Ovary (tissue), 9 donors: ENCODE measurements around the gene GALK1. TPM values are rescaled to one million over a fixed set of nuclear protein-coding genes. Genes with fewer than 3 reads are reported as not detected.

Experiments
- DNase-seq, 5 donors: peaks; one replicate each; pipeline ENCODE4 v3.0.0-alpha.2; 2019 to 2020
- H3K27ac ChIP-seq, 2 donors: fragments of 200-600 bp; one replicate each; pipeline versions ENCODE4 v1.5.1 to v1.8.0; 2019 to 2022
- H3K27me3 ChIP-seq: fragments of 200-600 bp; one replicate; pipeline ENCODE4 v1.8.0; 2022
- H3K36me3 ChIP-seq: fragments of 200-600 bp; sonication (generic); one replicate; pipeline ENCODE4 v1.5.1; 2019
- H3K4me1 ChIP-seq: one replicate; pipeline ENCODE4 v1.8.1; 2013; ENCODE audit warnings: mild to moderate bottlenecking, moderate library complexity; ENCODE audit not compliant: insufficient read depth
- H3K4me3 ChIP-seq: fragments of 200-600 bp; sonication (generic); one replicate; pipeline ENCODE4 v1.5.1; 2017
- H3K9me3 ChIP-seq, 2 donors: fragments of 200-600 bp in 1 of 2; sonication (generic) in 1 of 2; one replicate each; pipeline versions ENCODE4 v1.5.1 to v1.8.1; 2013 to 2019; ENCODE audit warnings: mild to moderate bottlenecking in 1 of 2, moderate library complexity in 1 of 2
- EP300 ChIP-seq: sonication (generic); formaldehyde crosslinking; IDR thresholded peaks from one replicate; pipeline ENCODE4 v1.6.1; 2017; ENCODE audit warnings: antibody characterized with exemption
- POLR2A ChIP-seq: fragments of 450-650 bp; IDR thresholded peaks from one replicate; pipeline ENCODE4 v1.6.1; 2017; ENCODE audit warnings: antibody characterized with exemption, mild to moderate bottlenecking, moderate library complexity
- WGBS, 3 donors: extraction: QIAGEN DNeasy Blood & Tissue Kit in 1 of 3; methylation state at CpG; one replicate each; pipeline versions ENCODE4 v1.1.5 to v1.1.7; 2013 to 2017; 5-methylcytosine and 5-hydroxymethylcytosine counted together
- intact Hi-C, 4 donors: fragments of 100-400 bp; cut with DNase I; formaldehyde crosslinking; loops; one replicate each; pipeline versions ENCODE4 v1.11.0 to v1.15.1; 2022 to 2023
- polyA plus RNA-seq, 2 donors: library from polyadenylated mRNA; stranded (reverse); fragments of 200-250 nt in 1 of 2; fragments of 350-450 nt in 1 of 2; fragmentation: Illumina TruSeq in 1 of 2; extraction: RNeasy Lipid Tissue Mini Kit (QIAGEN cat#74804) in 1 of 2; gene quantifications; one replicate each; pipeline ENCODE4 v1.2.3, GENCODE V29; 2013 to 2014
- total RNA-seq, 7 donors: library from RNA; depleted of rRNA in 2 of 7; stranded (reverse); fragments of >200 nt in 2 of 7; fragmentation: NEBNext Ultra II Directional in 3 of 7; extraction: Animal tissue kit (Norgen Biotek cat#: 25700) in 3 of 7; gene quantifications; one replicate each; pipeline versions ENCODE4 v1.1.0 to v1.2.4, GENCODE V29; 2016 to 2023
- TF ChIP-seq, protein P1 (sequence below), 3 donors: fragments of 450-650 bp in 2 of 3; fragments of 200-600 bp in 1 of 3; IDR thresholded peaks; one replicate each; pipeline versions ENCODE4 v1.5.1 to v1.8.0; 2016 to 2022; ENCODE audit warnings: antibody characterized with exemption in 3 of 3, mild to moderate bottlenecking in 1 of 3
- donor health status: DM: no; HTN: no; CAD: no; lungs with moderate emphysema.
- donor health status: DM: no; HTN: no; CAD: no.
- donor health status: Bipolar disorder and iron deficiency.
- donor health status: DM: yes; HTN: yes; CAD: no.
- donor health status: DM: no; HTN: no; CAD: no.
- donor health status: DM: yes; HTN: yes; CAD: no.

GALK1 gene
- total and polyA plus RNA-seq, 9 donors, result 0.33 to 35.1 (median 27.5) TPM

DNA sequence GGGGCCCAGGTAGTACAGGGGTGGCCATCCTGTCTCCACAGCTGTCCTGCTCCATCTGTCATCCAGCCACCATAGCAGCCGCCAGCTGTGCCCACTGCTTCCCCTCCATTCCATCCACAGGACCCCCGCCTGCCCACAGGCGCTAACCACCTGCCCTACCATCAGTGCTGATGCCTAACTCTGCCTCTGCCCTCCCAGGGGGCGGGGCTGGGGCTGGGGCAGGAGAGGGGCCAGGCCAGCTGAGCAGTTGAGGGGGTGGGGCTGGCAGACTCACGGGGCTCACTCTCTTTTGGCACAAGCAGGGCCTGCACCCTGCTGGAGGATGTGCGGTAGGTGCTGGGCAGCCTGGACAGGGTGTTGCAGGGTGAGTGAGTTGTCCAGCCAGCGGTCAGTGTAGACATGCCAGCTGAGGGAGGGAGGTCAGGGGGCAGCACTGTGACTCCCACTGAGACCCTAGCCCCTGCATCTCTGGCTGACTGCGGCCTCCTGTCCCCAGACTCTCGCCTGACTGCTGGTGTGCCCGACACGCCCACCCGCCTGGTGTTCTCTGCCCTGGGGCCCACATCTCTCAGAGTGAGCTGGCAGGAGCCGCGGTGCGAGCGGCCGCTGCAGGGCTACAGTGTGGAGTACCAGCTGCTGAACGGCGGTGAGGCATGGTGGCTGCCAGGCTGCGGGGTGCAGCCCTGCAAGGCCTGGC is 9.6 kb downstream of the GALK1 start:
- TF ChIP-seq POLR2A, result no peak
- TF ChIP-seq, protein P1, sequence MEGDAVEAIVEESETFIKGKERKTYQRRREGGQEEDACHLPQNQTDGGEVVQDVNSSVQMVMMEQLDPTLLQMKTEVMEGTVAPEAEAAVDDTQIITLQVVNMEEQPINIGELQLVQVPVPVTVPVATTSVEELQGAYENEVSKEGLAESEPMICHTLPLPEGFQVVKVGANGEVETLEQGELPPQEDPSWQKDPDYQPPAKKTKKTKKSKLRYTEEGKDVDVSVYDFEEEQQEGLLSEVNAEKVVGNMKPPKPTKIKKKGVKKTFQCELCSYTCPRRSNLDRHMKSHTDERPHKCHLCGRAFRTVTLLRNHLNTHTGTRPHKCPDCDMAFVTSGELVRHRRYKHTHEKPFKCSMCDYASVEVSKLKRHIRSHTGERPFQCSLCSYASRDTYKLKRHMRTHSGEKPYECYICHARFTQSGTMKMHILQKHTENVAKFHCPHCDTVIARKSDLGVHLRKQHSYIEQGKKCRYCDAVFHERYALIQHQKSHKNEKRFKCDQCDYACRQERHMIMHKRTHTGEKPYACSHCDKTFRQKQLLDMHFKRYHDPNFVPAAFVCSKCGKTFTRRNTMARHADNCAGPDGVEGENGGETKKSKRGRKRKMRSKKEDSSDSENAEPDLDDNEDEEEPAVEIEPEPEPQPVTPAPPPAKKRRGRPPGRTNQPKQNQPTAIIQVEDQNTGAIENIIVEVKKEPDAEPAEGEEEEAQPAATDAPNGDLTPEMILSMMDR (IDR thresholded peaks at IDR 0.05), result no peak
- TF ChIP-seq EP300, result no peak
- Histone ChIP-seq H3K36me3 (no peaks in the 10 kb centered on the region), H3K27me3 (no peaks in the 10 kb centered on the region), H3K27ac (no peak overlapping the region), H3K4me3 (no peak overlapping the region), H3K4me1 (peaks cover 3% of the 10 kb centered on the region), H3K9me3 (no peaks in the 10 kb centered on the region)
- WGBS, 3 donors, result 78 to 83% (median 82%) methylated on average over 20 of the region's 20 CpGs
- intact Hi-C loops, result no loop called here
- peak in 1 of 5 donors; percentile 36 for DNase-seq

DNA sequence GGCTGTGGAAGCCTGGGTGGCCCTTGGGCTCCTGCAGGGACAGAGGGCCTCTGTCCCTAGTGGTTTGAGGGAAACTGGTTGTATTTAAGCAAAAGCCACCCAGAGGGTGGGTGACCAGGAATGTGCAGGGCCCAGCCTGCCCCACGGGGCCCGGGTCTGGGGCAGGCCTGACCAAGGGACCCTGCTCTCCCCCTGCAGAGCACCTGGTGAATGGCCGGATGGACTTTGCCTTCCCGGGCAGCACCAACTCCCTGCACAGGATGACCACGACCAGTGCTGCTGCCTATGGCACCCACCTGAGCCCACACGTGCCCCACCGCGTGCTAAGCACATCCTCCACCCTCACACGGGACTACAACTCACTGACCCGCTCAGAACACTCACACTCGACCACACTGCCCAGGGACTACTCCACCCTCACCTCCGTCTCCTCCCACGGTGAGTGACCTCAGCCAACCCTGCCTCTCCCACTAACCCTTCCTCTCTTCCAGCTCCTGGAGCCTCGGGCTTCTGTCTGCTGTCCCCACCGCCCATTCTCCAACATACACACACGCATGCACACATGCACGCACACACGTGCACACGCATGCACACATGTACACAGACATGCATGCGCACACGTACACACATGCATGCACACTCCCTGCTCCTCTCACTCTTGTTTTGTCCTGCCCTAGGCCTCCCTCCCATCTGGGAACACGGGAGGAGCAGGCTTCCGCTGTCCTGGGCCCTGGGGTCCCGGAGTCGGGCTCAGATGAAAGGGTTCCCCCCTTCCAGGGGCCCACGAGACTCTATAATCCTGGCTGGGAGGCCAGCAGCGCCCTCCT is 10.4 kb downstream of the GALK1 start:
- intact Hi-C loops, result no loop called here
- no peak for DNase-seq
- TF ChIP-seq, protein P1 (IDR thresholded peaks at IDR 0.05), result no peak
- TF ChIP-seq POLR2A (no peak), EP300 (no peak)
- WGBS, 3 donors, result 56 to 69% (median 66%) methylated on average over 27 of the region's 27 CpGs
- no peaks in the 10 kb centered on the region for H3K36me3 ChIP-seq
- H3K4me1 ChIP-seq, result peaks cover 3% of the 10 kb centered on the region
- no peaks in the 10 kb centered on the region for H3K27me3 ChIP-seq
- no peak overlapping the region for H3K27ac ChIP-seq
- H3K9me3 ChIP-seq, result no peaks in the 10 kb centered on the region
- no peak overlapping the region for H3K4me3 ChIP-seq

DNA sequence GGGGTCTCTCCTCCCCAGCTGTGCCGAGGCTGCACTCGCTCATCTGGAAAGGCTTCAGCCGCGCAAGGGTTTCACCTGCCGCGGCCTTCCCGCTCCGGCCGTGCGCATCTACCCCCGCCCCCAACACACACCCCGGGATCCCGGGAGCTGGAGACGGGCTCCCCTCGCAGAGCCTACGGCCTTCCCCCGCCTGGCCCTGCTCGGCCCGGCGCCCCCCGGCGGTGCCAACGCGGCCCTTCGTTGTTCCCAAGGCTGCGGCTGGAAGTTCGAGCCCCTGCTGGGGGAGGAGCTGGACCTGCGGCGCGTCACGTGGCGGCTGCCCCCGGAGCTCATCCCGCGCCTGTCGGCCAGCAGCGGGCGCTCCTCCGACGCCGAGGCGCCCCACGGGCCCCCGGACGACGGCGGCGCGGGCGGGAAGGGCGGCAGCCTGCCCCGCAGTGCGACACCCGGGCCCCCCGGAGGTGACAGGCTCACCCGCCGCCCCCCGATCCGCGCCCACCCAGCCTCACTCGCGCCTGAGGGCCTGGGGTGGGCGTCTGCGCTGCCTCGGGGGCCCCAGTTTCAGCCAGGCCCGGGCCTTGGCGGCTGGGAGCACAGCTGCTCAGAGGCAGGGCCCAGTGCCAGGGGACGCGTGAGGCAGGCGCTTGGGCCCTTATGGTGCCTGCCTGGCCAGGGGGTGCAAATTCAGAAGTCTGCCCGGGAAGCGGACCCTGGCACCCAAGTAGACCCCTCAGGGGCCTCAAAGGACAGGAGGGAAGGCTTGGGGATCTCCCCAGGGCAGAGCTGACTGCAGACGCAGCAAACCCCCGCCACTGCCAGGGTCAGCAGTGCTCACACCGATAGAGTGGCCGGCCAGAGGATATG is 11.2 kb downstream of the GALK1 start:
- H3K27me3 ChIP-seq, result no peaks in the 10 kb centered on the region
- no peaks in the 10 kb centered on the region for H3K36me3 ChIP-seq
- peak overlapping the region in 1 of 2 donors; percentile 54 for H3K27ac ChIP-seq
- H3K4me1 ChIP-seq, result peaks cover 4% of the 10 kb centered on the region
- H3K9me3 ChIP-seq, result no peaks in the 10 kb centered on the region
- 3 to 6% (median 3%) methylated on average over 46 to 76 of the region's 76 CpGs for WGBS, 3 donors
- intact Hi-C loops, result no loop called here
- H3K4me3 ChIP-seq, result peak overlapping the region; percentile 46
- peak; percentile 78 to 89 (median 83) for DNase-seq
- peak; percentile 30 for TF ChIP-seq POLR2A
- TF ChIP-seq EP300, result no peak
- TF ChIP-seq, protein P1 (IDR thresholded peaks at IDR 0.05), result peak; percentile 34 to 78 (median 76)

DNA sequence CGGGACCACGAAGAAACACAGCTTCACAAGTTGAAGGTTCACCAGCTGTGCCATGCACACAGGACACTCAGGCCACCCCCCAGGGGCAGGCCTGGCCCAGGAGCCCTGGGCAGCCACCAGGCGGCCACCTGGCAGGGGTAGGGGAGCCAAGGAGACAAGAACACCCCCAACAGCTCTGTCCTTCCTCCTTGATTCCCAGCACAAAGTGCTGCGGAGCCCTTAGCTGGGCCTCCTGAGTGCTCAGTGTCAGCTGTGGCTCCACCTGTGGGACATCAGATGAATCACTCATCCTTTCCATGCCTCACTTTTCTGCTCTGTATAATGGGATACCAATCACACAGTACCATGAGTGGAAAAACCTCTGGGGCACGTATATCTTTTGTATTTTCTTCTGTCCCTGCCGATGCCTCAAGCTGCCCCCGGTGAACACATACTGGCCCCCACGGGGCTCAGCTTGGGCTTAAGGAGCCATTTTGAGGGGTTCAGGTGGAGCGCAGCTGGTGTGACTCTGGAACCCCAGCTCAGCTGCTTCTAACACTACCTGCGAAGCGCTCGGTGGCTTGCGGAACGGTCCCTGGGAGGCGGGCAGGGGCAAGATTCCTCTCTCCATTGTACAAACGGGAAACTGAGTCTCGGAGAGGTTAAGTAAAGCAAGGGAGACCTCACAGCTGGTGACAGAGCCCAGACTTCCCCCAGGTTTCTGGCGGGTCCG is 12.0 kb downstream of the GALK1 start:
- no peak for TF ChIP-seq EP300
- no peak for TF ChIP-seq POLR2A
- TF ChIP-seq, protein P1 (IDR thresholded peaks at IDR 0.05), result no peak
- no peaks in the 10 kb centered on the region for H3K36me3 ChIP-seq
- peak overlapping the region in 1 of 2 donors; percentile 54 for H3K27ac ChIP-seq
- peaks cover 4% of the 10 kb centered on the region for H3K4me1 ChIP-seq
- intact Hi-C loops, result no loop called here
- H3K4me3 ChIP-seq, result peak overlapping the region; percentile 46
- H3K9me3 ChIP-seq, result no peaks in the 10 kb centered on the region
- no peak for DNase-seq
- whole genome bisulfite sequencing, 3 donors, result 48 to 57% (median 55%) methylated on average over 13 to 19 of the region's 19 CpGs
- no peaks in the 10 kb centered on the region for H3K27me3 ChIP-seq
